K562 (cell line): ENCODE results near the gene RYR3. TPM values are rescaled to one million over a fixed set of nuclear protein-coding genes. Genes with fewer than 3 reads are reported as not detected.
A peak's percentile ranks its signal among the peaks of the same experiment; 100 is the strongest.

Source experiments
- ATAC-seq: fragments of 200-7000 bp; cut with Tn5 transposase; 3 replicates; pipeline ENCODE4 v1.9.1; 2020; ENCODE audit warnings: moderate library complexity
- BruUV-seq: library from RNA; stranded (reverse); fragments of 400-500 nt; replicated peaks from 2 replicates; lab custom pipeline; 2021; lab: Mats Ljungman, UMichigan
- CTCF ChIA-PET: fragments of 300-600 bp; formaldehyde crosslinking; extraction: SDS; loops from one replicate; lab custom pipeline; 2021; ENCODE audit warnings: low intra/inter-chr PET ratio; lab: Yijun Ruan, JAX
- POLR2A ChIA-PET: fragments of 300-600, 350-650 bp; sonication (Branson Sonifier 250); formaldehyde crosslinking; extraction: SDS; loops from one replicate; lab custom pipeline; 2021; ENCODE audit warnings: antibody characterized with exemption, inconsistent platforms; lab: Yijun Ruan, JAX
- DNase-seq, 4 experiments: peaks; one replicate each; pipeline versions ENCODE4 v3.0.0 to v3.0.0-alpha.2; 2011 to 2018; ENCODE audit warnings: low spot score in 3 of 4, mixed read lengths in 3 of 4; ENCODE audit errors: extremely low read depth in 1 of 4
- FAIRE-seq: peaks from 2 replicates; lab custom pipeline; 2011; peaks lifted over from hg19 to GRCh38; lab: Jason Lieb, UNC
- H2AFZ ChIP-seq: 2 replicates; pipeline ENCODE4 v1.6.0; 2011; ENCODE audit warnings: low read depth, low read length, control low read depth, inconsistent platforms
- H3K27ac ChIP-seq: fragments of 200-600 bp; 3 replicates; pipeline ENCODE4 v1.8.0; 2011; ENCODE audit warnings: low read depth, mild to moderate bottlenecking, control low read depth, inconsistent platforms, low read length, moderate library complexity, mixed read lengths; ENCODE audit errors: extremely low read depth
- H3K27me3 ChIP-seq, 2 experiments: fragments of 300-600 bp in 1 of 2; 2 replicates in 1 of 2; 3 replicates in 1 of 2; pipeline versions ENCODE4 v1.6.0 to v1.8.0; 2011; ENCODE audit warnings: inconsistent platforms in 2 of 2, low read length in 2 of 2, mild to moderate bottlenecking in 1 of 2, mixed read lengths in 1 of 2, moderate library complexity in 1 of 2; ENCODE audit not compliant: control insufficient read depth in 2 of 2, insufficient read depth in 2 of 2
- H3K36me3 ChIP-seq: fragments of 300-600 bp; 3 replicates; pipeline ENCODE4 v1.8.0; 2011; ENCODE audit warnings: mild to moderate bottlenecking, low read length, inconsistent platforms; ENCODE audit not compliant: control insufficient read depth, insufficient read depth
- H3K4me1 ChIP-seq, 2 experiments: fragments of 200-600 bp in 1 of 2; replicated peaks in 1 of 2; 2 replicates in 1 of 2; 3 replicates in 1 of 2; pipeline versions ENCODE4 v1.5.1 to v1.8.0; 2011; ENCODE audit warnings: inconsistent platforms in 2 of 2, low read length in 2 of 2, mild to moderate bottlenecking in 1 of 2, mixed read lengths in 1 of 2, moderate library complexity in 1 of 2; ENCODE audit not compliant: control insufficient read depth in 2 of 2, insufficient read depth in 2 of 2
- H3K4me2 ChIP-seq: 2 replicates; pipeline ENCODE4 v1.6.1; 2011; ENCODE audit warnings: low read length, control low read depth, inconsistent platforms, mixed read lengths; ENCODE audit not compliant: insufficient read depth
- H3K4me3 ChIP-seq: fragments of 200-600 bp; sonication (generic), shearing (Covaris generic); 2 replicates; pipeline ENCODE4 v1.5.1; 2016; ENCODE audit warnings: control low read depth, inconsistent platforms
- H3K79me2 ChIP-seq: fragments of 200-600 bp; 3 replicates; pipeline ENCODE4 v1.8.0; 2011; ENCODE audit warnings: low read length, inconsistent platforms; ENCODE audit not compliant: control insufficient read depth, insufficient read depth
- H3K9ac ChIP-seq, 2 experiments: 2 replicates each; pipeline versions ENCODE4 v1.6.0 to v1.6.1; 2011; ENCODE audit warnings: low read depth in 2 of 2, low read length in 2 of 2, control low read depth in 1 of 2, inconsistent platforms in 1 of 2, mild to moderate bottlenecking in 1 of 2, mixed read lengths in 1 of 2; ENCODE audit not compliant: insufficient read depth in 1 of 2
- H3K9me1 ChIP-seq: one replicate; pipeline ENCODE4 v1.6.0; 2011; ENCODE audit warnings: inconsistent platforms, mild to moderate bottlenecking, low read length, moderate library complexity; ENCODE audit not compliant: control insufficient read depth, insufficient read depth
- H3K9me3 ChIP-seq: replicated peaks from 2 replicates; pipeline ENCODE4 v1.5.1; 2011; ENCODE audit warnings: low read depth, low read length, inconsistent platforms; ENCODE audit not compliant: control insufficient read depth, insufficient read depth
- H4K20me1 ChIP-seq: replicated peaks from 2 replicates; pipeline ENCODE4 v1.6.1; 2011; ENCODE audit warnings: low read length, inconsistent platforms, mixed read lengths; ENCODE audit not compliant: control insufficient read depth, insufficient read depth
- C11orf30 ChIP-seq: fragments of 450-650 bp; IDR thresholded peaks from 2 replicates; pipeline ENCODE4 v1.6.1; 2016; ENCODE audit warnings: low read depth, mild to moderate bottlenecking
- CHD2 ChIP-seq: IDR thresholded peaks from 2 replicates; pipeline ENCODE4 v1.6.1; 2011; ENCODE audit warnings: low read depth, low read length
- FOS ChIP-seq: IDR thresholded peaks from 3 replicates; pipeline ENCODE4 v1.6.1; 2011; ENCODE audit not compliant: insufficient read length; ENCODE audit errors: extremely low read depth
- FOXJ3 ChIP-seq: sonication (generic); formaldehyde crosslinking; IDR thresholded peaks from 2 replicates; pipeline ENCODE4 v1.4.0; 2020; ENCODE audit warnings: mild to moderate bottlenecking, missing genetic modification reagents
- HSF4 ChIP-seq: fragments of 250-450 bp; sonication (Bioruptor Pico); IDR thresholded peaks from 2 replicates; pipeline ENCODE4 v2.1.2; 2022; ENCODE audit warnings: mild to moderate bottlenecking, moderate library complexity, borderline replicate concordance
- MAFF ChIP-seq: IDR thresholded peaks from 2 replicates; pipeline ENCODE4 v1.6.1; 2012; ENCODE audit warnings: low read length, improper control_type of control experiment
- MAFG ChIP-seq: fragments of 450-650 bp; conservative IDR thresholded peaks from 2 replicates; pipeline ENCODE4 v1.6.1; 2016; ENCODE audit warnings: missing genetic modification characterization, missing compliant biosample characterization
- MAFK ChIP-seq: IDR thresholded peaks from 2 replicates; pipeline ENCODE4 v1.6.1; 2011; ENCODE audit warnings: low read length, improper control_type of control experiment
- POLR2H ChIP-seq: IDR thresholded peaks from 2 replicates; pipeline ENCODE4 v1.6.1; 2016; ENCODE audit warnings: missing genetic modification characterization, low read depth, mild to moderate bottlenecking, control low read depth, missing compliant biosample characterization, moderate library complexity
- SRSF7 ChIP-seq: fragments of 200-400 bp; formaldehyde crosslinking; optimal IDR thresholded peaks from 2 replicates; pipeline ENCODE3; 2017; ENCODE audit warnings: mild to moderate bottlenecking, low read depth, low read length
- TEAD2 ChIP-seq: fragments of 450-650 bp; IDR thresholded peaks from 2 replicates; pipeline ENCODE4 v1.6.1; 2016; ENCODE audit warnings: missing genetic modification characterization, control low read depth, missing compliant biosample characterization
- THRAP3 ChIP-seq: fragments of 450-650 bp; IDR thresholded peaks from 2 replicates; pipeline ENCODE4 v1.6.1; 2016; ENCODE audit warnings: mild to moderate bottlenecking, inconsistent platforms, borderline replicate concordance
- TRIM28 ChIP-seq: fragments of 450-650 bp; IDR thresholded peaks from 2 replicates; pipeline ENCODE4 v1.6.1; 2017
- YY1 ChIP-seq, 3 experiments: IDR thresholded peaks; 2 replicates each; pipeline ENCODE4 v1.6.1; 2011; ENCODE audit warnings: low read length in 2 of 3, mild to moderate bottlenecking in 2 of 3, moderate library complexity in 2 of 3, borderline replicate concordance in 1 of 3, control low read depth in 1 of 3, low read depth in 1 of 3; ENCODE audit not compliant: insufficient read depth in 3 of 3, insufficient replicate concordance in 2 of 3, control insufficient read depth in 1 of 3, insufficient read length in 1 of 3; ENCODE audit errors: extremely low read depth in 1 of 3
- ZNF316 ChIP-seq: fragments of 450-650 bp; IDR thresholded peaks from 2 replicates; pipeline ENCODE4 v1.6.1; 2016
- ZNF766 ChIP-seq: fragments of 200-800 bp; sonication (Bioruptor generic); conservative IDR thresholded peaks from 2 replicates; pipeline ENCODE4 v1.6.1; 2016; ENCODE audit warnings: missing genetic modification characterization, missing compliant biosample characterization
- WGBS: fragments of 100-300 bp; shearing (Covaris generic); methylation state at CpG from one replicate; pipeline ENCODE4 v1.1.6; 2016; ENCODE audit warnings: low coverage, mixed read lengths; ENCODE audit not compliant: insufficient coverage; ENCODE audit errors: missing lambda C conversion rate; 5-methylcytosine and 5-hydroxymethylcytosine counted together
- in situ Hi-C: fragments of 300-500 bp; cut with MboI; formaldehyde crosslinking; loops from 4 replicates; pipeline ENCODE4 v1.15.0; 2018; ENCODE audit warnings: inconsistent platforms, mixed read lengths
- intact Hi-C: fragments of 100-400 bp; cut with micrococcal nuclease; formaldehyde crosslinking; loops from 2 replicates; pipeline ENCODE4 v1.14.2; 2022
- polyA plus RNA-seq, 8 experiments: library from polyadenylated mRNA; depleted of rRNA in 4 of 8; stranded (reverse) in 5 of 8; unstranded in 3 of 8; fragments of >200 nt; fragmentation: Nextera tagmentation in 2 of 8; fragmentation: Illumina TruSeq in 1 of 8; extraction: Ambion mirVana in 2 of 8; extraction: Trizol in 1 of 8; gene quantifications; 2 replicates each; pipeline versions ENCODE4 v1.2.1 to v1.2.3, GENCODE V29; 2011 to 2014; ENCODE audit warnings: inconsistent platforms in 1 of 8, missing spikeins in 1 of 8
- total RNA-seq, 7 experiments: library from RNA; depleted of rRNA in 6 of 7; stranded (reverse); fragments of >200 nt in 6 of 7; fragmentation: Illumina TruSeq in 2 of 7; extraction: Trizol in 2 of 7; gene quantifications; 2 replicates each; pipeline versions ENCODE4 v1.2.1 to v1.2.3, GENCODE V29; 2011 to 2021; ENCODE audit warnings: low replicate concordance in 1 of 7
- TF ChIP-seq, protein P1 (sequence below): fragments of 450-650 bp; formaldehyde crosslinking; IDR thresholded peaks from 2 replicates; pipeline ENCODE4 v1.4.0; 2020; ENCODE audit warnings: mild to moderate bottlenecking, moderate library complexity
- TF ChIP-seq, protein P2 (sequence below): sonication (generic); formaldehyde crosslinking; IDR thresholded peaks from 2 replicates; pipeline ENCODE4 v1.8.0; 2023; ENCODE audit warnings: mild to moderate bottlenecking, missing genetic modification reagents

Gene RYR3
- total and polyA plus RNA-seq, 9 of the 15 experiments (the other 6 are each of a cell fraction or from before 2014, with no cell fraction given) = 0.04 TPM; not detected in 8

DNA sequence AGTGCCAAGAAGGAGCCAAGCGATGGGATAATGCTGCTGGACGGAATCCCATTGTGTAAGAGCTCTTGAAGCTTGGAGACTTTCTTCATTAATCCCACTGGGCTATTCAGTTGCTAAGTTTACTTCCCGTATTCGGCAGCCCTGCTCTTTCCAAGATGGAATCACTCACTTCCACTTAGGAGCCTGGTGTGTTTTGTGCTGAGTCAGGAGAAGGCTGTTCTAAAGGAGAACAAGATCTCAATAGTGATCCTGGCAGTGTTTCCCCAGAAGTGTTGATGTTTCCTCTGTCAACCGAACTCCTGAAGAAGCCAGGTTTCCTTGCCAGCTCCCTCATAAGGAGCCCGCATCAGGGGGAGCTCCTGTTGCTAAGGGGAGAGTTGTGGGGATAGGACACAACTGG is 387.4 kb downstream of the RYR3 start:
- peaks cover 0 to 4% of the 10 kb centered on the region in 2 experiments; a peak in 3 of 5 replicates for H3K27me3 ChIP-seq
- ATAC-seq (no peak), DNase-seq (no peak), FAIRE-seq (no peak)
- no peak overlapping the region for H3K9ac ChIP-seq
- no peak overlapping the region for H3K4me2 ChIP-seq
- no peaks in the 10 kb centered on the region for H3K79me2 ChIP-seq
- H3K4me3 ChIP-seq = no peak overlapping the region
- H3K36me3 ChIP-seq = no peaks in the 10 kb centered on the region
- CTCF ChIA-PET = no interaction called here
- no peak overlapping the region for H2AFZ ChIP-seq
- POLR2A ChIA-PET = no interaction called here
- TF ChIP-seq MAFK (peak; percentile 56; the same call in 1 of the 2 replicates), TRIM28 (no peak), HSF4 (CRISPR knock-in tag) (no peak), POLR2H (tag) (no peak), THRAP3 (no peak), C11orf30 (peak; percentile 29; the same call in 1 of the 2 replicates), CHD2 (no peak), TEAD2 (tag) (no peak), ZNF316 (peak; percentile 28; the same call in 1 of the 2 replicates), MAFF (peak; percentile 62), YY1 (IDR thresholded peaks at IDR 0.05; ENCODE audit: borderline replicate concordance in 1 of 3, control insufficient read depth in 1 of 3, extremely low read depth in 1 of 3, insufficient read depth in 3 of 3, insufficient read length in 1 of 3, insufficient replicate concordance in 2 of 3, low read depth in 1 of 3, low read length in 2 of 3) (no peak), ZNF766 (CRISPR knock-in tag) (no peak), SRSF7 (no peak), FOXJ3 (no peak), FOS (no peak), MAFG (tag) (peak; percentile 61)
- TF ChIP-seq, protein P1, sequence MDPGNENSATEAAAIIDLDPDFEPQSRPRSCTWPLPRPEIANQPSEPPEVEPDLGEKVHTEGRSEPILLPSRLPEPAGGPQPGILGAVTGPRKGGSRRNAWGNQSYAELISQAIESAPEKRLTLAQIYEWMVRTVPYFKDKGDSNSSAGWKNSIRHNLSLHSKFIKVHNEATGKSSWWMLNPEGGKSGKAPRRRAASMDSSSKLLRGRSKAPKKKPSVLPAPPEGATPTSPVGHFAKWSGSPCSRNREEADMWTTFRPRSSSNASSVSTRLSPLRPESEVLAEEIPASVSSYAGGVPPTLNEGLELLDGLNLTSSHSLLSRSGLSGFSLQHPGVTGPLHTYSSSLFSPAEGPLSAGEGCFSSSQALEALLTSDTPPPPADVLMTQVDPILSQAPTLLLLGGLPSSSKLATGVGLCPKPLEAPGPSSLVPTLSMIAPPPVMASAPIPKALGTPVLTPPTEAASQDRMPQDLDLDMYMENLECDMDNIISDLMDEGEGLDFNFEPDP = no peak
- TF ChIP-seq, protein P2, sequence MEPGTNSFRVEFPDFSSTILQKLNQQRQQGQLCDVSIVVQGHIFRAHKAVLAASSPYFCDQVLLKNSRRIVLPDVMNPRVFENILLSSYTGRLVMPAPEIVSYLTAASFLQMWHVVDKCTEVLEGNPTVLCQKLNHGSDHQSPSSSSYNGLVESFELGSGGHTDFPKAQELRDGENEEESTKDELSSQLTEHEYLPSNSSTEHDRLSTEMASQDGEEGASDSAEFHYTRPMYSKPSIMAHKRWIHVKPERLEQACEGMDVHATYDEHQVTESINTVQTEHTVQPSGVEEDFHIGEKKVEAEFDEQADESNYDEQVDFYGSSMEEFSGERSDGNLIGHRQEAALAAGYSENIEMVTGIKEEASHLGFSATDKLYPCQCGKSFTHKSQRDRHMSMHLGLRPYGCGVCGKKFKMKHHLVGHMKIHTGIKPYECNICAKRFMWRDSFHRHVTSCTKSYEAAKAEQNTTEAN (CRISPR knock-in tag) = no peak
- no peaks in the 10 kb centered on the region for H4K20me1 ChIP-seq
- no peaks in the 10 kb centered on the region for H3K4me1 ChIP-seq
- no peaks in the 10 kb centered on the region for H3K9me3 ChIP-seq
- in situ Hi-C loops = loop anchor here (5.0 kb wide), 1 partner anchor 406 kb away; no protein-coding TSS in a partner anchor
- H3K9me1 ChIP-seq = peaks cover 2% of the 10 kb centered on the region
- H3K27ac ChIP-seq = no peak overlapping the region
- intact Hi-C loops = no loop called here
- no TSS peak for BruUV-seq
- 3% methylated on average over 6 of the region's 6 CpGs for WGBS
